OCI-LY7 (cell line): ENCODE data around the gene SLC6A4.

Source experiments
- CTCF ChIP-seq: fragments of 200-600 bp; sonication (generic); conservative IDR thresholded peaks from 2 replicates; pipeline ENCODE4 v1.5.1; 2014; ENCODE audit warnings: mild to moderate bottlenecking, antibody characterized with exemption, low read length, moderate library complexity, mixed read lengths
- EZH2phosphoT487 ChIP-seq: fragments of 200-600 bp; sonication (generic); IDR thresholded peaks from 2 replicates; pipeline ENCODE4 v1.6.1; 2018; ENCODE audit warnings: low read depth, borderline replicate concordance, mild to moderate bottlenecking, mixed run types, antibody characterized with exemption, low read length, moderate library complexity, mixed read lengths

- TF ChIP-seq CTCF (no peak), EZH2phosphoT487 (no peak)
Measured at GRCh38 chr17:30222251-30222650, 13.2 kb downstream of the SLC6A4 start.
